Cardiac muscle cell (in vitro differentiated cells and primary cell): ENCODE results near the gene TNKS1BP1. TPM values are rescaled to one million over a fixed set of nuclear protein-coding genes. Genes with fewer than 3 reads are reported as not detected.
A peak's percentile ranks its signal among the peaks of the same experiment; 100 is the strongest.

Experiments
- DNase-seq, 2 donors: peaks; one replicate each; pipeline versions ENCODE4 v3.0.0 to v3.0.0-alpha.2; 2010 to 2017; ENCODE audit warnings: low read depth in 1 of 2, low spot score in 1 of 2
- H3K27ac ChIP-seq: fragments of 200-600 bp; sonication (generic); 2 replicates; pipeline ENCODE4 v1.5.1; 2016
- H3K27me3 ChIP-seq: fragments of 200-600 bp; sonication (generic); 2 replicates; pipeline ENCODE4 v1.6.0; 2016; ENCODE audit warnings: control low read depth
- H3K36me3 ChIP-seq: fragments of 200-600 bp; sonication (generic); 2 replicates; pipeline ENCODE4 v1.5.1; 2016; ENCODE audit warnings: control low read depth
- H3K4me1 ChIP-seq: fragments of 200-600 bp; sonication (generic); 2 replicates; pipeline ENCODE4 v1.8.1; 2017; ENCODE audit warnings: low read depth, mild to moderate bottlenecking, mixed run types
- H3K4me3 ChIP-seq: fragments of 200-600 bp; sonication (generic); 2 replicates; pipeline ENCODE4 v1.5.1; 2016; ENCODE audit warnings: mild to moderate bottlenecking
- H3K9me3 ChIP-seq: fragments of 200-600 bp; sonication (generic); 2 replicates; pipeline ENCODE4 v1.5.1; 2017; ENCODE audit warnings: low read depth, mild to moderate bottlenecking, control low read depth
- polyA plus RNA-seq: library from polyadenylated mRNA; unstranded; fragments of >200 nt; fragmentation: Nextera tagmentation; extraction: Ambion mirVana; gene quantifications from 2 replicates; pipeline ENCODE4 v1.2.1, GENCODE V29; 2016
- total RNA-seq: library from RNA; depleted of rRNA; stranded (reverse); fragments of >200 nt; gene quantifications from 2 replicates; pipeline ENCODE4 v1.2.3, GENCODE V29; 2016
- TF ChIP-seq, protein P1 (sequence below): IDR thresholded peaks from 2 replicates; pipeline ENCODE4 v1.5.1; 2012; ENCODE audit warnings: low read depth, mild to moderate bottlenecking, low read length

TNKS1BP1 gene
- total and polyA plus RNA-seq, 2 experiments from 2014 or later = 62.1 to 69.1 TPM

DNA sequence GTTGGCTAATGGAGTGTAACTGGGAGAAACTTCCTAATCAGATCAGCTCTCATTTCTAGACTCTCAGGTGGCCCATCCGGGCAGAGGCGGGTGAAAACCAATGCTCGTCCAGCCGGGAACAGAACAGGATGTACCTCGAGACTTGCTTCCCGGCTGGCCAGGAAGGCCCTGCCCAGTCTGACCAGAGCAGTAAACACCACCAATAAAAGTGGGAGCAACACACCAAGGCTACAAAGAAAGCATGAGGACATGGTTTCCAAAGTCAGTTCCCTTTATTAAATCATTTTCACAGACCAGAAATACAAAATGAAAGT lies 940 bp upstream of the TNKS1BP1 start:
- no peak for DNase-seq
- H3K27me3 ChIP-seq = no peaks in the 10 kb centered on the region
- H3K4me3 ChIP-seq = peak overlapping the region; percentile 64
- H3K27ac ChIP-seq = peak overlapping the region; percentile 94
- TF ChIP-seq, protein P1, sequence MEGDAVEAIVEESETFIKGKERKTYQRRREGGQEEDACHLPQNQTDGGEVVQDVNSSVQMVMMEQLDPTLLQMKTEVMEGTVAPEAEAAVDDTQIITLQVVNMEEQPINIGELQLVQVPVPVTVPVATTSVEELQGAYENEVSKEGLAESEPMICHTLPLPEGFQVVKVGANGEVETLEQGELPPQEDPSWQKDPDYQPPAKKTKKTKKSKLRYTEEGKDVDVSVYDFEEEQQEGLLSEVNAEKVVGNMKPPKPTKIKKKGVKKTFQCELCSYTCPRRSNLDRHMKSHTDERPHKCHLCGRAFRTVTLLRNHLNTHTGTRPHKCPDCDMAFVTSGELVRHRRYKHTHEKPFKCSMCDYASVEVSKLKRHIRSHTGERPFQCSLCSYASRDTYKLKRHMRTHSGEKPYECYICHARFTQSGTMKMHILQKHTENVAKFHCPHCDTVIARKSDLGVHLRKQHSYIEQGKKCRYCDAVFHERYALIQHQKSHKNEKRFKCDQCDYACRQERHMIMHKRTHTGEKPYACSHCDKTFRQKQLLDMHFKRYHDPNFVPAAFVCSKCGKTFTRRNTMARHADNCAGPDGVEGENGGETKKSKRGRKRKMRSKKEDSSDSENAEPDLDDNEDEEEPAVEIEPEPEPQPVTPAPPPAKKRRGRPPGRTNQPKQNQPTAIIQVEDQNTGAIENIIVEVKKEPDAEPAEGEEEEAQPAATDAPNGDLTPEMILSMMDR = no peak
- H3K9me3 ChIP-seq = no peaks in the 10 kb centered on the region
- H3K36me3 ChIP-seq = peaks cover 31% of the 10 kb centered on the region
- H3K4me1 ChIP-seq = peaks cover 33% of the 10 kb centered on the region

DNA sequence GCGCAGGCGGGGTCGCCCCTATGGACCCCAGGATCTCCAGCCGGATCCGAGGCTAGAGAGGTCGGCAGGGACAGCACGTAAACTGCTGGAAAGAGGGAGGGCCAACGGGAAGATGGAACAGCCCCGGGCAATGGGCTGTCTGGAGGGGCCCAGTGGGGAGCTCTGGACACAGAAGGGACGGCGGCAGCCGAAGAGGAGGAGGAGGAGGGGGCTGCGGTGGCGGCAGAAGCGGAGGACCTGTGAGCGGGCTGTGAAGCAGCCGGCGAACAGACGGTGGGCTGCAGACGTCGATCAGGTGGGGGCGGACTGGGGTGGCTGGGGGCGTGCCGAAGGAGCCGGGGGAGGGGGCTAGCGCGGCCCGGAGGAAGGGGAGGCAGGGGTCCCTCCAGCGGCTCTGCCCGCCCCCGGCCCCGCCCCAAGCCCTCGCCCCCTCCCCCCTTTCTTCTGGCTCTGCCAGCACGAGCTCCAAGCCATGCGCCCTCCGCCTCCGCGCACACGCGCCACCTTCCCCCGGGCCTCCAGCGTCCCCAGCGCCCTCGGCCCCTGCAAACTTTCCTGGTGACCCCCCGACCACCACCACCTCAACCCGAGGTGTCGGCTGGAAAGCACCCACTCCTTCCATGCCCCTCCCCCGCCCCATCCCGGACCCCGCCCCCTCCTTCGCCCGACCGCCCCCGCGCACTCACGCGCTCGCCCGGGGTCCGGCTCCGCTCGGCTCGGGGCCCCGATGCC lies 432 bp downstream of the TNKS1BP1 start:
- DNase-seq = peak; percentile 65 to 76
- Histone ChIP-seq H3K27ac (peak overlapping the region; percentile 94), H3K4me3 (peak overlapping the region; percentile 64), H3K4me1 (peaks cover 33% of the 10 kb centered on the region), H3K9me3 (no peaks in the 10 kb centered on the region), H3K27me3 (no peaks in the 10 kb centered on the region), H3K36me3 (peaks cover 17% of the 10 kb centered on the region)
- TF ChIP-seq, protein P1 = no peak

DNA sequence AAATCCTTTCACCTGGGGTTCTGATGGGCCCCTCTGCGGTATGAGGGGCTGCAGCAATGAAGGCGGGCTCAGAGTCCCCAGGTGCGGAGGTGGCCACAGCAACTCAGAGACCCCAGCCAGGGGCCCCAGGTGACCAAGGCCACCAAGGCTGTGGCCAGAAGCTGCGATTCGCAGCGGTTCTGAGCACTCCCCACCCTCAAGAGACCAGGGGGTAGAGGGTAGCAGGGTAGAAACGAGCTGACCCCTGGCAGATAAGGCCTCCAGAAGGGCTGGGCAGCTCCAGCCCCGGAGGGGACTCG lies 948 bp downstream of the TNKS1BP1 start:
- Histone ChIP-seq H3K27me3 (no peaks in the 10 kb centered on the region), H3K4me1 (peaks cover 33% of the 10 kb centered on the region), H3K27ac (peak overlapping the region; percentile 94), H3K4me3 (peak overlapping the region; percentile 64), H3K36me3 (peaks cover 12% of the 10 kb centered on the region), H3K9me3 (no peaks in the 10 kb centered on the region)
- no peak for DNase-seq
- TF ChIP-seq, protein P1 = peak; percentile 0

DNA sequence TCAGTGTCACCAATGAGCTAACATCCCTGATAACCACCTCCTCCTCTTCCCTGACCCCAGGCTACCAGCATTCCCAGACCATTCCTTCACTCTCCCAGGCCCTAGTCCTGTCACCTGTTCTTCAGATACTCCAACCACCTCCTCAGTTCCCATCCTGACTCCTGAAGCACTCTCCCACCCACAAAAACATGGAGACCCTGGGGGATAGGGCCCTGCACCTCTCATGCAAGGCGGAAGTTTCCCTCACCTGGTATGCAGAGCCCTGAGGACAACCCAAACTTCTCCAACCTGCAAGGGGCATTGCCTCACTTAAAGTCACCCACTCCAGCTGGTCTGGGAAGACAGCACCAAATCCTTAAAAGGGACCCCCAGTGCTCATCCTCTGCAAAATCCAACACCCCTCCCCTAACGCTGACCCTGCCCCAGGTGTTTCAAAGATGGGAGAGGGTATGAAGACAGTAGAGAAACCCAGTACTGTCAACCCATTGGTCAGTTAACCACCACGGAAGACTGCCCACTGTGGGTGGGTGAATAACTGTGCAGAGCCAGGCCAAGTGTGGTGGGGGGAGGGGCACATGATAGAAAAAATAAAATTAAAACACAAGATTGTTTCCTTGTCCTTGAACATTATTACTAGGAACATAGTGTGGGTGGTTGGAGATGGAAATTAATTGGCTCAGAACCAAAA lies 1.4 kb downstream of the TNKS1BP1 start:
- Histone ChIP-seq H3K27ac (peak overlapping the region; percentile 94), H3K4me1 (peaks cover 33% of the 10 kb centered on the region), H3K27me3 (no peaks in the 10 kb centered on the region), H3K4me3 (peak overlapping the region; percentile 64), H3K9me3 (no peaks in the 10 kb centered on the region), H3K36me3 (peaks cover 16% of the 10 kb centered on the region)
- DNase-seq = peak in 1 of 2 donors; percentile 52
- TF ChIP-seq, protein P1 = peak; percentile 21

DNA sequence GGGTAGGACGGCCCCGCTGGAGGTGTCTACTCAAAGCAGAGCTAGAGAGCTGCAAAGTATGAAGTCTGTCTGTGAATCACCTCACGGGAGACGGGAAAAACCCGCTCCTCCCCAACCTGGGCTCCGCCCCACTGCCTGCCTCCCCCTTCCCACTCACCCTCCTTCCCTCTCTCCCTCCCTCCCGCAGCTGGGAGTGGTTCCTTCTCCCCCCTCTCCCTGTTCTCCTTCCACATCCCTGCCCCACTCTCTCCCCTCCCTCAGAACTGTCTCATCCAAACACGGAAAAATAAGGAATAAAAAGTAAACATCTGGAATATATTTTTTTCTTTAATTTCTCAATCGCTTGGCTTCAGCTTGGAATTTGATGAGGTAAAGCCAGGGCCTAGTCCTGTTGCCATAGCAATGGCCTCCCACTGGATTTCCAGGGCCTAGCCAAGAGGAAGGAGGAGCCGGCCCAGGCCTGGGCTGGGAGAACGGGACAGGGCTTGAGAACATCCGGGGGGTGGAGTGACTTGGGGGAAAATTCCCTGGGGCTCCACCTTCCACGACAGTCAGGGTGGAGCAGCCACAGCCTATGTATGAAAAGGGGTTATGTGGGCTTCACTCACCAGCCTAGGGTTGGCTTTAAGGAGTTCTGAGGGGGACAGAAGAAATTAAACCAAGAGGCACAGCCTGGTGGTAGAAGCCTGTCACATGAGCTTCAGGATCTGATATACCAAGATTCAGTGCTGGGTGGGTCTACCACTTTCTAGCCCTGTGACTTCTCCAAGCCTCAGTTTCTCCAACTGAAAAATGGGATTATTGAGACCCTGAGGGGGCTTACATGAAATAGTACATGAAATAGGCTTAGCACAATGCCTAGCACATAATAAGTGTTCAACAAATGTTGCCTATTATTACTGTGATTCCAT lies 2.2 kb downstream of the TNKS1BP1 start:
- DNase-seq = peak; percentile 62 to 99
- no peak overlapping the region for H3K4me3 ChIP-seq
- H3K36me3 ChIP-seq = peaks cover 17% of the 10 kb centered on the region
- H3K27ac ChIP-seq = peak overlapping the region; percentile 94
- TF ChIP-seq, protein P1 = no peak
- no peaks in the 10 kb centered on the region for H3K27me3 ChIP-seq
- peaks cover 33% of the 10 kb centered on the region for H3K4me1 ChIP-seq
- no peaks in the 10 kb centered on the region for H3K9me3 ChIP-seq
